AG04449 (cell line): ENCODE measurements around the gene C9.

ENCODE experiments used
- CTCF ChIA-PET: fragments of 350-600 bp; formaldehyde crosslinking; extraction: SDS; loops from one replicate; lab custom pipeline; 2021; ENCODE audit warnings: antibody characterized with exemption; lab: Yijun Ruan, JAX
- POLR2A ChIA-PET: fragments of 400-600, 350-600 bp; formaldehyde crosslinking; extraction: SDS; loops from one replicate; lab custom pipeline; 2020; ENCODE audit warnings: antibody characterized with exemption, inconsistent platforms; lab: Yijun Ruan, JAX
- DNase-seq: peaks from one replicate; pipeline ENCODE4 v3.0.0-alpha.2; 2010; ENCODE audit warnings: low read depth, low spot score
- H3K4me3 ChIP-seq: 2 replicates; pipeline ENCODE4 v1.5.1; 2011; ENCODE audit warnings: low read depth, mild to moderate bottlenecking, control low read depth, low read length
- TF ChIP-seq, protein P1 (sequence below): IDR thresholded peaks from one replicate; pipeline ENCODE4 v1.5.1; 2011; ENCODE audit warnings: mild to moderate bottlenecking, moderate library complexity, low read length, control low read depth, inconsistent platforms; ENCODE audit not compliant: insufficient read depth; ENCODE audit errors: missing control alignments

The C9 gene

GRCh38 chr5:39360471-39361111 is 3.7 kb downstream of the C9 start:
- TF ChIP-seq, protein P1, sequence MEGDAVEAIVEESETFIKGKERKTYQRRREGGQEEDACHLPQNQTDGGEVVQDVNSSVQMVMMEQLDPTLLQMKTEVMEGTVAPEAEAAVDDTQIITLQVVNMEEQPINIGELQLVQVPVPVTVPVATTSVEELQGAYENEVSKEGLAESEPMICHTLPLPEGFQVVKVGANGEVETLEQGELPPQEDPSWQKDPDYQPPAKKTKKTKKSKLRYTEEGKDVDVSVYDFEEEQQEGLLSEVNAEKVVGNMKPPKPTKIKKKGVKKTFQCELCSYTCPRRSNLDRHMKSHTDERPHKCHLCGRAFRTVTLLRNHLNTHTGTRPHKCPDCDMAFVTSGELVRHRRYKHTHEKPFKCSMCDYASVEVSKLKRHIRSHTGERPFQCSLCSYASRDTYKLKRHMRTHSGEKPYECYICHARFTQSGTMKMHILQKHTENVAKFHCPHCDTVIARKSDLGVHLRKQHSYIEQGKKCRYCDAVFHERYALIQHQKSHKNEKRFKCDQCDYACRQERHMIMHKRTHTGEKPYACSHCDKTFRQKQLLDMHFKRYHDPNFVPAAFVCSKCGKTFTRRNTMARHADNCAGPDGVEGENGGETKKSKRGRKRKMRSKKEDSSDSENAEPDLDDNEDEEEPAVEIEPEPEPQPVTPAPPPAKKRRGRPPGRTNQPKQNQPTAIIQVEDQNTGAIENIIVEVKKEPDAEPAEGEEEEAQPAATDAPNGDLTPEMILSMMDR = no peak
- DNase-seq = no peak
- CTCF ChIA-PET = interaction anchor here (0.7 to 2.8 kb wide), 2 partner anchors 142 to 159 kb away, joined by 3 to 12 read pairs; no protein-coding TSS in a partner anchor
- H3K4me3 ChIP-seq = no peak overlapping the region
- POLR2A ChIA-PET = no interaction called here

GRCh38 chr5:39356263-39356662 is 8.0 kb downstream of the C9 start:
- no peak overlapping the region for H3K4me3 ChIP-seq
- TF ChIP-seq, protein P1 = no peak
- ChIA-PET CTCF (interaction anchor here (0.8 to 1.2 kb wide), 2 partner anchors 20 to 139 kb away, joined by 3 to 4 read pairs; no protein-coding TSS in a partner anchor), POLR2A (no interaction called here)
- no peak for DNase-seq

- H3K4me3 ChIP-seq = no peak overlapping the region
- TF ChIP-seq, protein P1 = no peak
- POLR2A ChIA-PET = no interaction called here
- CTCF ChIA-PET = interaction anchor here (1.7 kb wide), 1 partner anchor 138 kb away, joined by 7 read pairs; no protein-coding TSS in a partner anchor
- DNase-seq = no peak
These were observed 9.0 kb downstream of the C9 start for GRCh38 chr5:39355324-39355723.

- ChIA-PET POLR2A (no interaction called here), CTCF (interaction anchor here (0.5 to 1.2 kb wide), 3 partner anchors 9 to 1441 kb away, joined by 3 to 4 read pairs (median 3); no protein-coding TSS in a partner anchor)
- no peak for DNase-seq
- TF ChIP-seq, protein P1 = no peak
- no peak overlapping the region for H3K4me3 ChIP-seq
These were observed 10.4 kb downstream of the C9 start for GRCh38 chr5:39353717-39354399.

DNA sequence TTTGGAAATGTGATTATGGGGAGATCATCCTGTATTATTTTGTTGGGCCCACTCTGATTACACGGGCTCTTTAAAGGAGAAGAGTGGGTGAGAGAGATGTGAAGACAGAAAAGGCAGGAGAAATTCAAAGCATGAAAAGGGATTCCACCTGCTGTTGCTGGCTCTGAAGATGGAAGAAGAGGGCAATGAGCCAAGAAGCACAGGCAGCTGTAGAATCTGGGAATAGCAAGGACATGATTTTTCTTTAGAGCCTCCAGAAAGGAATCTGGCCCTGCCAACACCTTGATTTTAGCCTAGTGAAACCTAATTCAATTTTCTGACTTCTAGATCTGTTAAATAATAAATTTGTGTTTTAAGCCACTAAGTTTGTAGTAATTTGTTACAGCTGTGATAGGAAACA is 11.3 kb downstream of the C9 start:
- no peak for DNase-seq
- CTCF ChIA-PET = interaction anchor here (0.9 to 1.2 kb wide), 2 partner anchors 10 to 69 kb away, joined by 3 to 4 read pairs; no protein-coding TSS in a partner anchor
- POLR2A ChIA-PET = no interaction called here
- H3K4me3 ChIP-seq = no peak overlapping the region
- TF ChIP-seq, protein P1 = no peak

DNA sequence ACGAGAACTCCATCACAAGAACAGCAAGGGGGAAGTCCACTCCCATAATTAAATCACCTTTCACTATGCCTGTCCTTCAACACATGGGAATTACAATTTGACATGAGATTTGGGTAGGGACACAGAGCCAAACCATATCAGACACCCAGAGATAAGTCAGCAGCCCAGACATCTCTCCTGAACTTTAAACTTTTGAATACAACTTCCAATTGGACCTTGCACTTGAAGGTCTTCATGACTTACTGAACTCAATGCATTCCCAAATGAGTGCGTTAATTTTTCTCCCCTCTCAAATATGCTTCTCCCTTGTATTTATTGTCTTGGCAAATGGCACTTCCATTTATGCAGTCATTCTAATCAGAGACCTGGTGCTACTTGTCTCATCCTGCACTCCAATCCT is 12.1 kb downstream of the C9 start:
- POLR2A ChIA-PET = no interaction called here
- no peak for DNase-seq
- CTCF ChIA-PET = no interaction called here
- H3K4me3 ChIP-seq = no peak overlapping the region
- TF ChIP-seq, protein P1 = no peak
